Neural cell (in vitro differentiated cells): Measurements from ENCODE around the gene MYO10. TPM values are rescaled to one million over a fixed set of nuclear protein-coding genes. Genes with fewer than 3 reads are reported as not detected.

ENCODE experiments used
- H2AFZ ChIP-seq: fragments of 200-600, 300-800 bp; sonication (generic), shearing (Covaris generic); 2 replicates; pipeline ENCODE4 v1.6.0; 2014; ENCODE audit warnings: low read depth, mild to moderate bottlenecking, antibody characterized with exemption, low read length, moderate library complexity
- H3F3A ChIP-seq: fragments of 200-600 bp; shearing (Covaris generic); 2 replicates; pipeline ENCODE4 v1.6.1; 2016; ENCODE audit warnings: mild to moderate bottlenecking, moderate library complexity, mixed read lengths, antibody characterized with exemption, low read length; ENCODE audit not compliant: insufficient read depth, poor library complexity, severe bottlenecking
- H3K27ac ChIP-seq: fragments of 200-600, 300-800 bp; sonication (generic), shearing (Covaris generic); 2 replicates; pipeline ENCODE4 v1.5.1; 2014; ENCODE audit warnings: mild to moderate bottlenecking, low read length, moderate library complexity
- H3K27me3 ChIP-seq: fragments of 300-800, 200-600 bp; sonication (generic), shearing (Covaris generic); 2 replicates; pipeline ENCODE4 v1.6.0; 2014; ENCODE audit warnings: mild to moderate bottlenecking, low read depth, low read length, moderate library complexity; ENCODE audit not compliant: insufficient read depth
- H3K36me3 ChIP-seq: fragments of 300-800, 200-600 bp; sonication (generic), shearing (Covaris generic); 2 replicates; pipeline ENCODE4 v1.5.1; 2014; ENCODE audit warnings: mild to moderate bottlenecking, antibody characterized with exemption, low read length, moderate library complexity; ENCODE audit not compliant: insufficient read depth
- H3K4me2 ChIP-seq: fragments of 300-800, 200-600 bp; sonication (generic), shearing (Covaris generic); 2 replicates; pipeline ENCODE4 v1.6.0; 2014; ENCODE audit warnings: mild to moderate bottlenecking, low read length
- H3K4me3 ChIP-seq: fragments of 300-800, 200-600 bp; sonication (generic), shearing (Covaris generic); 2 replicates; pipeline ENCODE4 v1.5.1; 2014; ENCODE audit warnings: mild to moderate bottlenecking, low read length, moderate library complexity
- H3K79me2 ChIP-seq: fragments of 200-600 bp; shearing (Covaris generic); replicated peaks from 2 replicates; pipeline ENCODE4 v1.6.0; 2014; ENCODE audit warnings: mild to moderate bottlenecking, low read length, moderate library complexity; ENCODE audit not compliant: insufficient read depth
- H3K9ac ChIP-seq: fragments of 300-800, 200-600 bp; sonication (generic), shearing (Covaris generic); 2 replicates; pipeline ENCODE4 v1.6.1; 2016; ENCODE audit warnings: mild to moderate bottlenecking, low read length, mixed read lengths
- H3K9me2 ChIP-seq: fragments of 200-600 bp; shearing (Covaris generic); 2 replicates; pipeline ENCODE4 v1.6.1; 2016; ENCODE audit warnings: mild to moderate bottlenecking, low read length, mixed read lengths; ENCODE audit not compliant: insufficient read depth
- H3K9me3 ChIP-seq: fragments of 200-600, 300-800 bp; sonication (generic), shearing (Covaris generic); 2 replicates; pipeline ENCODE4 v1.6.1; 2016; ENCODE audit warnings: mild to moderate bottlenecking, mixed run types, low read length, moderate library complexity, mixed read lengths
- H4K20me1 ChIP-seq: fragments of 200-600 bp; shearing (Covaris generic); 2 replicates; pipeline ENCODE4 v1.6.1; 2016; ENCODE audit warnings: mild to moderate bottlenecking, mixed run types; ENCODE audit not compliant: insufficient read depth
- EP300 ChIP-seq: fragments of 450-650 bp; conservative IDR thresholded peaks from 2 replicates; pipeline ENCODE4 v1.6.1; 2014; ENCODE audit warnings: antibody characterized with exemption, mild to moderate bottlenecking, moderate library complexity; ENCODE audit not compliant: poor library complexity, severe bottlenecking
- EZH2 ChIP-seq: fragments of 200-600, 300-800 bp; shearing (Covaris generic), sonication (generic); IDR thresholded peaks from 2 replicates; pipeline ENCODE4 v1.6.1; 2014; ENCODE audit warnings: antibody characterized with exemption, low read length, borderline replicate concordance, mild to moderate bottlenecking; ENCODE audit not compliant: insufficient read depth, poor library complexity, severe bottlenecking
- MXI1 ChIP-seq: fragments of 450-650 bp; conservative IDR thresholded peaks from 2 replicates; pipeline ENCODE4 v1.6.1; 2014; ENCODE audit warnings: antibody characterized with exemption, mild to moderate bottlenecking; ENCODE audit not compliant: poor library complexity, severe bottlenecking
- POLR2AphosphoS5 ChIP-seq: IDR thresholded peaks from 2 replicates; pipeline ENCODE4 v1.6.1; 2012
- RAD21 ChIP-seq: fragments of 450-650 bp; conservative IDR thresholded peaks from 2 replicates; pipeline ENCODE4 v1.6.1; 2014; ENCODE audit warnings: antibody characterized with exemption, mild to moderate bottlenecking, moderate library complexity
- SMC3 ChIP-seq: fragments of 450-650 bp; conservative IDR thresholded peaks from 2 replicates; pipeline ENCODE4 v1.6.1; 2014; ENCODE audit warnings: antibody characterized with exemption, mild to moderate bottlenecking, moderate library complexity; ENCODE audit not compliant: poor library complexity
- TAF1 ChIP-seq: IDR thresholded peaks from 2 replicates; pipeline ENCODE4 v1.6.1; 2012; ENCODE audit warnings: low read depth
- polyA plus RNA-seq: library from polyadenylated mRNA; depleted of rRNA; stranded (reverse); fragments of >200 nt; gene quantifications from 2 replicates; pipeline ENCODE4 v1.2.3, GENCODE V29; 2014
- TF ChIP-seq, protein P1 (sequence below): IDR thresholded peaks from 2 replicates; pipeline ENCODE4 v1.6.1; 2012; ENCODE audit warnings: borderline replicate concordance
- TF ChIP-seq, protein P2 (sequence below): fragments of 450-650 bp; IDR thresholded peaks from 2 replicates; pipeline ENCODE4 v1.5.1; 2014; ENCODE audit warnings: antibody characterized with exemption, mild to moderate bottlenecking, moderate library complexity; ENCODE audit not compliant: poor library complexity, severe bottlenecking

The MYO10 gene
- polyA plus RNA-seq, 1 donor from 2014 or later = 3.2 TPM

DNA sequence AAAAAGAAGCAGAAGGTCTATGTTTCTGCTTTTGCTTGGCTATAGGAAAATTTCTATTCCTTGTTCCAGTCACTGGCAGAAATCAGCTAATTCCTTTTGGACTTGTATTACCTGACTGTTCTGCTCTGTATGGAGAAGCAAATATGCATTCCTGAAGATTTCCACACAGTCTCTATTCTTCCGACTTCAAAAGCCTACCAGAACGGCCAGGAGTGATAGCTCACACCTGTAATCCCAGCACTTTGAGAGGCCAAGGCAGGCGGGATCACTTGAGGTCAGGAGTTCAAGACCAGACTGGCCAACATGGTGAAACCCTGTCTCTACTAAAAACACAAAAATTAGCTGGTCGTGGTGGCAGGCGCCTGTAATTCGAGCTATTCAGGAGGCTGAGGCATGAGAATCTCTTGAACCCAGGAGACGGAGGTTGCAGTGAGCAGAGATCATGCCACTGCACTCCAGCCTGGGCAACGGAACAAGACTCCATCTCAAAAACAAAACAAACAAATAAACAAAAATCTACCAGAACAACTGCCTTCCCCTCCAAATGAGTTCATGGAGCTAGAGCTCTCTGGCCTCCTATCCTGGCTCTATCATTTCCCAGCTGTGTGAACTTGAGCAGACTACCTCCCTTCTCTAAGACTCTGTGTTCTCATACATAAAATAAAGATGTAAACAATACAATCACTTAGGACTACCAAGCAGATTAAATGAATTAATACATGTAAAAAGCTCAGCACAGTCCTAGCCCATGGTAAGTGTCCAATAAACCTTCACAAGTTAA is 17.0 kb downstream of the MYO10 start:
- Histone ChIP-seq H3K79me2 (no peaks in the 10 kb centered on the region), H3K9ac (no peak overlapping the region), H3K9me2 (no peaks in the 10 kb centered on the region), H3K36me3 (no peaks in the 10 kb centered on the region), H3F3A (no peaks in the 10 kb centered on the region), H3K9me3 (no peaks in the 10 kb centered on the region), H3K27me3 (no peaks in the 10 kb centered on the region), H3K4me3 (no peak overlapping the region), H3K4me2 (no peak overlapping the region), H4K20me1 (no peaks in the 10 kb centered on the region), H2AFZ (no peak overlapping the region), H3K27ac (no peak overlapping the region)
- no peak for TF ChIP-seq POLR2AphosphoS5
- no peak for TF ChIP-seq RAD21
- no peak for TF ChIP-seq SMC3

DNA sequence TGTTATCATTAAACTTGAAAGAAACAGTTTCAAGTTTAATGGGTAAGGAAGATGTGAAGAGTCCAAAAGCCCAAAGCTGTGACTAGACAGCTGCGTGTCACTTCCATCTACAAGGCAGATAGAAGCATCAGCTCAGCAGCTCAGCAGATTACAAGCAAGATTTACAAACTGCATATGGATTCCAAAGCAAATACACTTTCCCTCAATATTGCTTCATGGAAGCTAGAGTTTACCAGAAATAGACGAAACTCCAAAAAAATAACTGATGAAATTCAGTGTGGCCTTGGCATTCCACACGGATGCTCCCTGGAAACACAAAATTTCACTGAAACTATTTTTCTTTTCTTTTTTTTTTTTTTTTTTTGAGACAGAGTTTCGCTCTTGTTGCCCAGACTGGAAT is 17.9 kb downstream of the MYO10 start:
- Histone ChIP-seq H3K36me3 (no peaks in the 10 kb centered on the region), H3K79me2 (no peaks in the 10 kb centered on the region), H3K9ac (no peak overlapping the region), H3F3A (no peaks in the 10 kb centered on the region), H3K27me3 (no peaks in the 10 kb centered on the region), H4K20me1 (no peaks in the 10 kb centered on the region), H3K9me2 (no peaks in the 10 kb centered on the region), H2AFZ (no peak overlapping the region), H3K4me2 (no peak overlapping the region), H3K27ac (no peak overlapping the region), H3K9me3 (no peaks in the 10 kb centered on the region), H3K4me3 (no peak overlapping the region)
- no peak for TF ChIP-seq EZH2
- no peak for TF ChIP-seq SMC3
- TF ChIP-seq, protein P1, sequence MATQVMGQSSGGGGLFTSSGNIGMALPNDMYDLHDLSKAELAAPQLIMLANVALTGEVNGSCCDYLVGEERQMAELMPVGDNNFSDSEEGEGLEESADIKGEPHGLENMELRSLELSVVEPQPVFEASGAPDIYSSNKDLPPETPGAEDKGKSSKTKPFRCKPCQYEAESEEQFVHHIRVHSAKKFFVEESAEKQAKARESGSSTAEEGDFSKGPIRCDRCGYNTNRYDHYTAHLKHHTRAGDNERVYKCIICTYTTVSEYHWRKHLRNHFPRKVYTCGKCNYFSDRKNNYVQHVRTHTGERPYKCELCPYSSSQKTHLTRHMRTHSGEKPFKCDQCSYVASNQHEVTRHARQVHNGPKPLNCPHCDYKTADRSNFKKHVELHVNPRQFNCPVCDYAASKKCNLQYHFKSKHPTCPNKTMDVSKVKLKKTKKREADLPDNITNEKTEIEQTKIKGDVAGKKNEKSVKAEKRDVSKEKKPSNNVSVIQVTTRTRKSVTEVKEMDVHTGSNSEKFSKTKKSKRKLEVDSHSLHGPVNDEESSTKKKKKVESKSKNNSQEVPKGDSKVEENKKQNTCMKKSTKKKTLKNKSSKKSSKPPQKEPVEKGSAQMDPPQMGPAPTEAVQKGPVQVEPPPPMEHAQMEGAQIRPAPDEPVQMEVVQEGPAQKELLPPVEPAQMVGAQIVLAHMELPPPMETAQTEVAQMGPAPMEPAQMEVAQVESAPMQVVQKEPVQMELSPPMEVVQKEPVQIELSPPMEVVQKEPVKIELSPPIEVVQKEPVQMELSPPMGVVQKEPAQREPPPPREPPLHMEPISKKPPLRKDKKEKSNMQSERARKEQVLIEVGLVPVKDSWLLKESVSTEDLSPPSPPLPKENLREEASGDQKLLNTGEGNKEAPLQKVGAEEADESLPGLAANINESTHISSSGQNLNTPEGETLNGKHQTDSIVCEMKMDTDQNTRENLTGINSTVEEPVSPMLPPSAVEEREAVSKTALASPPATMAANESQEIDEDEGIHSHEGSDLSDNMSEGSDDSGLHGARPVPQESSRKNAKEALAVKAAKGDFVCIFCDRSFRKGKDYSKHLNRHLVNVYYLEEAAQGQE = no peak
- TF ChIP-seq POLR2AphosphoS5 = no peak
- no peak for TF ChIP-seq MXI1

DNA sequence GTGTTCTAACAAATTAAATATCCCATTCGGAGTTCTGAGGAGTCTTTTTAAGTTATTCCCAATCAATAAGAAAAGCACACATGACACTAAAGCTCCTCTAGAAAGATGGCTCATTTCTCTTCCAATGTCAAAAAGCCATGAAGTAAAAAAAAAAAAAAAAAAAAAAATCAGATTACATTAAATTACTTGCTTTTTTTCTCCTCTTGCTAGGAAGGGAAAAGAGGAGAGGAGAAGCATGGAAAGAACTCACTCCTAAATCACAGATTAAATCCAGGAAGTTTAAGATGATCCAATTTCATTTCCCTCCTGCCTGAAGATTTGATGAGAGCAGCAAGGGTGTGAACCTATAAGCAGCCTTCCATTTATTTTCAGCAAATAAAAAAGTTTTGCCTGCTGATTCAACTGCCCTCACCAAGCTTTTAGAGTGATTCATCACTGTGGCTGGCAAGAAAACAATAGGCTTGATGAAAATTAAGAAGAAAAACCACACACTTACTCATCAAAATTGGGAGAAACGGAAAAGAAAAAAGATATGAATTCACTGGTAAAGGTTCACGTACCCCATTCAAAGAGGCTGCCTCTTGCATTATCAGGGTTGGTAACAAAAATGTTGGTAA is 19.7 kb downstream of the MYO10 start:
- H4K20me1 ChIP-seq = no peaks in the 10 kb centered on the region
- H3K36me3 ChIP-seq = no peaks in the 10 kb centered on the region
- H2AFZ ChIP-seq = no peak overlapping the region
- no peaks in the 10 kb centered on the region for H3K9me3 ChIP-seq
- H3K79me2 ChIP-seq = no peaks in the 10 kb centered on the region
- no peaks in the 10 kb centered on the region for H3F3A ChIP-seq
- TF ChIP-seq EZH2 (no peak), SMC3 (no peak), MXI1 (no peak), RAD21 (no peak), TAF1 (no peak), EP300 (no peak), POLR2AphosphoS5 (no peak)
- TF ChIP-seq, protein P2, sequence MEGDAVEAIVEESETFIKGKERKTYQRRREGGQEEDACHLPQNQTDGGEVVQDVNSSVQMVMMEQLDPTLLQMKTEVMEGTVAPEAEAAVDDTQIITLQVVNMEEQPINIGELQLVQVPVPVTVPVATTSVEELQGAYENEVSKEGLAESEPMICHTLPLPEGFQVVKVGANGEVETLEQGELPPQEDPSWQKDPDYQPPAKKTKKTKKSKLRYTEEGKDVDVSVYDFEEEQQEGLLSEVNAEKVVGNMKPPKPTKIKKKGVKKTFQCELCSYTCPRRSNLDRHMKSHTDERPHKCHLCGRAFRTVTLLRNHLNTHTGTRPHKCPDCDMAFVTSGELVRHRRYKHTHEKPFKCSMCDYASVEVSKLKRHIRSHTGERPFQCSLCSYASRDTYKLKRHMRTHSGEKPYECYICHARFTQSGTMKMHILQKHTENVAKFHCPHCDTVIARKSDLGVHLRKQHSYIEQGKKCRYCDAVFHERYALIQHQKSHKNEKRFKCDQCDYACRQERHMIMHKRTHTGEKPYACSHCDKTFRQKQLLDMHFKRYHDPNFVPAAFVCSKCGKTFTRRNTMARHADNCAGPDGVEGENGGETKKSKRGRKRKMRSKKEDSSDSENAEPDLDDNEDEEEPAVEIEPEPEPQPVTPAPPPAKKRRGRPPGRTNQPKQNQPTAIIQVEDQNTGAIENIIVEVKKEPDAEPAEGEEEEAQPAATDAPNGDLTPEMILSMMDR = no peak
- TF ChIP-seq, protein P1 = no peak
- H3K9me2 ChIP-seq = no peaks in the 10 kb centered on the region
- H3K4me2 ChIP-seq = no peak overlapping the region
- no peak overlapping the region for H3K9ac ChIP-seq
- no peaks in the 10 kb centered on the region for H3K27me3 ChIP-seq
- H3K4me3 ChIP-seq = no peak overlapping the region
- H3K27ac ChIP-seq = no peak overlapping the region
